Liver (tissue), 9 donors: Measurements from ENCODE around the gene ARID3C. TPM values are rescaled to one million over a fixed set of nuclear protein-coding genes. Genes with fewer than 3 reads are reported as not detected.
"Not testable (repeated sequence)": the region's sequence is repeated elsewhere in the genome, so short reads cannot be mapped to it uniquely, and the experiment has no call there.

ENCODE experiments used
- DNase-seq: peaks from one replicate; pipeline ENCODE4 v3.0.0-alpha.2; 2017; ENCODE audit warnings: low spot score
- H3K27ac ChIP-seq, 2 donors: one replicate each; pipeline ENCODE4 v1.7.0; 2013; ENCODE audit warnings: inconsistent platforms in 2 of 2, low read length in 2 of 2, control low read depth in 1 of 2, low read depth in 1 of 2, mild to moderate bottlenecking in 1 of 2
- H3K27me3 ChIP-seq, 4 donors: one replicate each; pipeline versions ENCODE4 v1.6.1 to v1.7.0; 2013; ENCODE audit warnings: low read length in 3 of 4, inconsistent platforms in 1 of 4, mild to moderate bottlenecking in 1 of 4, moderate library complexity in 1 of 4; ENCODE audit not compliant: control insufficient read depth in 4 of 4, insufficient read depth in 4 of 4
- H3K36me3 ChIP-seq, 4 donors: one replicate each; pipeline versions ENCODE4 v1.6.1 to v1.7.0; 2013; ENCODE audit warnings: low read length in 3 of 4, mild to moderate bottlenecking in 3 of 4, low read depth in 1 of 4, moderate library complexity in 1 of 4; ENCODE audit not compliant: control insufficient read depth in 4 of 4, insufficient read depth in 3 of 4
- H3K4me1 ChIP-seq, 4 donors: one replicate each; pipeline versions ENCODE4 v1.6.1 to v1.7.0; 2013; ENCODE audit warnings: low read length in 3 of 4, mild to moderate bottlenecking in 3 of 4, moderate library complexity in 1 of 4; ENCODE audit not compliant: control insufficient read depth in 4 of 4, insufficient read depth in 4 of 4
- H3K4me3 ChIP-seq, 3 donors: one replicate each; pipeline versions ENCODE4 v1.6.1 to v1.7.0; 2013; ENCODE audit warnings: low read length in 3 of 3, control low read depth in 1 of 3, low read depth in 1 of 3, mild to moderate bottlenecking in 1 of 3
- H3K9ac ChIP-seq, 2 donors: one replicate each; pipeline ENCODE4 v1.7.0; 2013; ENCODE audit warnings: low read length in 2 of 2, mild to moderate bottlenecking in 2 of 2, moderate library complexity in 2 of 2, control low read depth in 1 of 2, low read depth in 1 of 2
- H3K9me3 ChIP-seq, 4 donors: one replicate each; pipeline versions ENCODE4 v1.6.1 to v1.7.0; 2013; ENCODE audit warnings: low read length in 3 of 4; ENCODE audit not compliant: control insufficient read depth in 4 of 4
- EGR1 ChIP-seq, 2 donors: IDR thresholded peaks; 2 replicates each; pipeline ENCODE4 v1.6.1; 2016 to 2018; ENCODE audit warnings: antibody characterized with exemption in 2 of 2, low read depth in 2 of 2
- FOXA1 ChIP-seq: IDR thresholded peaks from 2 replicates; pipeline ENCODE4 v1.6.1; 2016; ENCODE audit warnings: antibody characterized with exemption
- FOXA2 ChIP-seq: IDR thresholded peaks from 2 replicates; pipeline ENCODE4 v1.6.1; 2016; ENCODE audit warnings: antibody characterized with exemption
- GABPA ChIP-seq, 2 donors: IDR thresholded peaks in 1 of 2; conservative IDR thresholded peaks in 1 of 2; 2 replicates each; pipeline ENCODE4 v1.6.1; 2016; ENCODE audit warnings: antibody characterized with exemption in 2 of 2, mild to moderate bottlenecking in 1 of 2, moderate library complexity in 1 of 2
- HNF4A ChIP-seq, 2 donors: conservative IDR thresholded peaks; 2 replicates each; pipeline ENCODE4 v1.6.1; 2016; ENCODE audit warnings: antibody characterized with exemption in 2 of 2, mild to moderate bottlenecking in 2 of 2
- JUND ChIP-seq, 2 donors: IDR thresholded peaks; 2 replicates each; pipeline ENCODE4 v1.6.1; 2016; ENCODE audit warnings: antibody characterized with exemption in 2 of 2
- NR2F2 ChIP-seq: IDR thresholded peaks from 2 replicates; pipeline ENCODE4 v1.6.1; 2016; ENCODE audit warnings: antibody characterized with exemption
- RAD21 ChIP-seq, 2 donors: IDR thresholded peaks; 2 replicates each; pipeline ENCODE4 v1.6.1; 2016; ENCODE audit warnings: antibody characterized with exemption in 2 of 2, mild to moderate bottlenecking in 2 of 2
- RXRA ChIP-seq, 2 donors: IDR thresholded peaks; 2 replicates each; pipeline ENCODE4 v1.6.1; 2017 to 2018; ENCODE audit warnings: antibody characterized with exemption in 2 of 2, mild to moderate bottlenecking in 1 of 2
- SP1 ChIP-seq: IDR thresholded peaks from 2 replicates; pipeline ENCODE4 v1.6.1; 2018; ENCODE audit warnings: antibody characterized with exemption, mild to moderate bottlenecking
- TAF1 ChIP-seq: conservative IDR thresholded peaks from 2 replicates; pipeline ENCODE4 v1.6.1; 2016; ENCODE audit warnings: antibody characterized with exemption, mild to moderate bottlenecking
- YY1 ChIP-seq: IDR thresholded peaks from 2 replicates; pipeline ENCODE4 v1.6.1; 2016; ENCODE audit warnings: antibody characterized with exemption, mild to moderate bottlenecking
- WGBS: extraction: QIAGEN DNeasy Blood & Tissue Kit; methylation state at CpG from one replicate; pipeline ENCODE4 v1.1.7; 2013; 5-methylcytosine and 5-hydroxymethylcytosine counted together
- polyA plus RNA-seq, 2 donors: library from polyadenylated mRNA; stranded (reverse) in 1 of 2; unstranded in 1 of 2; fragments of 200-250 nt in 1 of 2; fragments of >200 nt in 1 of 2; fragmentation: Nextera tagmentation in 1 of 2; extraction: Ambion mirVana in 1 of 2; gene quantifications; one replicate each; pipeline versions ENCODE4 v1.2.1 to v1.2.3, GENCODE V29; 2013 to 2015
- total RNA-seq, 2 donors: library from RNA; depleted of rRNA; stranded (reverse); fragments of >200 nt; gene quantifications; one replicate each; pipeline ENCODE4 v1.2.3, GENCODE V29; 2014
- TF ChIP-seq, protein P1 (sequence below): fragments of 150-350 bp; IDR thresholded peaks from 2 replicates; pipeline ENCODE4 v1.5.1; 2017; ENCODE audit warnings: improper control_type of control experiment, low read depth, low read length; ENCODE audit not compliant: missing input control
- TF ChIP-seq, protein P2 (sequence below): IDR thresholded peaks from 2 replicates; pipeline ENCODE4 v1.6.1; 2016; ENCODE audit warnings: antibody characterized with exemption
- TF ChIP-seq, protein P3 (sequence below): IDR thresholded peaks from 2 replicates; pipeline ENCODE4 v1.6.1; 2016; ENCODE audit warnings: antibody characterized with exemption, mild to moderate bottlenecking
- donor health status: healthy.
- donor health status: healthy.
- donor health status: healthy.
- donor health status: healthy.
- donor health status: healthy.

The ARID3C gene
- total and polyA plus RNA-seq, 4 donors: 0.58 to 2.6 (median 1.7) TPM

DNA sequence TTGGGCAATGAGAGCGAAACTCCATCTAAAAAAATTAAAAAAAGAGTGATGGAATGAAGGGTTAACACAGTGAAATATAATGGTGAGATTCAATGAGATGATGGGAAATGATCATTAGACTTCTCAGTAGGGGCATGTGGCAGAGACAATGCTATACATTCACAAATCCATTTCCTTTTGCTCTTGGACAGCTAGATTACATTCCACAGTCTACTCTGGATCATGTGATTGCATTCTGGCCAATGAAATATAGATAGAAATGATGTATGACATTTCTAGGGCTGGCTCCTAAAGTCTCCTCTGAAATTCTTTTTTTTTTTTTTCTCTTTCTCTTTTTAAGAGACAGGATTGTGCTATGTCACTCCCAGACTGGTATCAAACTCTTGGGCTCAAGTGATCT, 13.8 kb upstream of the ARID3C start:
- DNase-seq: no peak
- WGBS: 98% methylated on average over 1 of the region's 1 CpG
- H3K4me3 ChIP-seq: no peak overlapping the region
- H3K27me3 ChIP-seq: no peaks in the 10 kb centered on the region
- H3K36me3 ChIP-seq: no peaks in the 10 kb centered on the region
- H3K9ac ChIP-seq: no peak overlapping the region
- TF ChIP-seq RXRA (IDR thresholded peaks at IDR 0.05): no peak
- TF ChIP-seq TAF1: no peak
- TF ChIP-seq NR2F2: no peak
- no peak for TF ChIP-seq RAD21 (IDR thresholded peaks at IDR 0.05)
- no peak for TF ChIP-seq EGR1 (IDR thresholded peaks at IDR 0.05; ENCODE audit: low read depth in 2 of 2)
- TF ChIP-seq FOXA2: no peak
- H3K27ac ChIP-seq: no peak overlapping the region
- H3K9me3 ChIP-seq: no peaks in the 10 kb centered on the region
- H3K4me1 ChIP-seq: peaks cover 18 to 54% (median 44%) of the 10 kb centered on the region in 4 donors

DNA sequence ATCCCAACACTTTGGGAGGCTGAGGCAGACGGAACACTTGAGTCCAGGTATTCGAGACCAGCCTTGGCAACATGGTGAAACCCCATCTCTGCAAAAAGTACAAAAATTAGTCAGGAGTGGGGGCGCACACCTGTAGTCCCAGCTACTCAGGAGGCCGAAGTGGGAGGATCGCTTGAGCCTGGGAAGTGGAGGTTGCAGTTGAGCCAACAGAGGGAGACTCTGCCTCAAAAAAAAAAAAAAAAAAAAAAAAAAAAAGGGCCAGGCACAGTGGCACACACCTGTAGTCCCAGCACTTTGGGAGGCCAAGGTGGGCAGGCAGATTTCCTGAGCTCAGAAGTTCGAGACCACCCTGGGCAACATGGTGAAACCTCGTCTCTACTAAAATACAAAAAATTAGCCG, 10.5 kb upstream of the ARID3C start:
- not testable (repeated sequence) for H3K36me3 ChIP-seq, H3K9me3 ChIP-seq, H3K9ac ChIP-seq, H3K27ac ChIP-seq, DNase-seq, H3K27me3 ChIP-seq, H3K4me3 ChIP-seq
- WGBS: 90% methylated on average over 8 of the region's 8 CpGs
- H3K4me1 ChIP-seq: peaks cover 14 to 48% (median 42%) of the 10 kb centered on the region in 4 donors

DNA sequence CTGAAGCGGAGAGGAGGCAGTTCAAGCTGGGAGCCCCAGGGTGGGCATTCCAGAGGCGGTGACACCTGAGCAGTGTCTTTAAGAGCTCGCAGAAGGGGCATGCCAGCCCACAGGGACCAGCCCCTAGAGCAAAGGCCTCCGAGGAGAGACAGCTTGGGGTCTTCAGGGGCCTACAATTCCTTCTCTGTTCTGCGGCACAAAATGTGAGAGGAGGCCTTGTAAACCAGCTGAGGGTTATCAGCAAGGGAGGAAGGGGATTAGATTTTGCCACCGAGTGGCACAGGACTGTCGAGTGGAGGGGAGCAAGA, 9.2 kb upstream of the ARID3C start:
- 11% methylated on average over 7 of the region's 7 CpGs for WGBS
- Histone ChIP-seq H3K4me1 (peaks cover 12 to 53% (median 49%) of the 10 kb centered on the region in 4 donors), H3K4me3 (peak overlapping the region; percentile 73 to 85 (median 77)), H3K36me3 (peaks cover 0 to 4% (median 2%) of the 10 kb centered on the region in 4 donors), H3K9me3 (no peaks in the 10 kb centered on the region), H3K9ac (peak overlapping the region; percentile 57 to 87), H3K27ac (peak overlapping the region; percentile 80 to 86), H3K27me3 (no peaks in the 10 kb centered on the region)
- DNase-seq: no peak
- no peak for TF ChIP-seq RAD21 (IDR thresholded peaks at IDR 0.05)
- TF ChIP-seq HNF4A (conservative IDR thresholded peaks at IDR 0.05): no peak
- peak; percentile 32 for TF ChIP-seq TAF1

DNA sequence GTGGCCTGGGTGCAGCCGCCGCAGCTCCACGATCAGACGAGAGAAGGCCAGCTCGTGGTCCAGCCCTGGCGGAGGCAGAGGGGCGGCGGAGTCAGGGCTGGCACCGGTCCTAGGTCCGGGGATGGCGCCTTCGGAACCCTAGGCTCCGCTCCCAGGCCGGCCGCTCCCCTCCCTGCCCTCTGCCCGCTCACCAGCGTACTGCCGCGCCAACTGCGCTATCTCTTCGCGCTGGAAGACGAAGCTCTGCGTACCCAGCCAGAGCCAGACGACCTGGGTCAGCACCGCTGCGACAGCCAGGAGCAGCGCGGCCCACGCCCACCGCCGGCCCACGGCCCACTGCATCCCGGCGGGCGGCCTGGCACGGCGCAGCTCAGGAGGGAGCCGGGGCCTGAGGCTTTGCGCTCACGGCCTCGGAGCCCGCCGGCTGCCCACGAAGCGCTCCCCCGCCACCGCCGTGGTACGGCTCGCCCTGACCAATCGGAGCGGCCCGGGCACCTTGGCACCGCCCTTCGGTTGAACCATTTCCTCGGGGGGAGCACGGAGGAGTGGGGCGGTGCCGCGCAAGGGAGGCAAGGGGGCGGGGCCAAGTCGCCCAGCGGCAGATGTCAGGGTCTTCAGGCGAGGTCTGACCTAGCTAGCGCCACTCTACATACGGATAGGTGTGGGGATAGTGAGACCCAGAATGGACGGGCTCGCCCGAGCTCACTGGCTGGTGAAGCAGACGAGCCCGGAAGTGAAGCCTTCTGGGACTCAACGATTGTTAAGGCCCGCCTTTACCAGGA, 8.7 kb upstream of the ARID3C start, which contains the start of gene SIGMAR1:
Gene SIGMAR1, minus strand, starts transcription at position 432 of the 782 bp plus-strand sequence. Its CDS starts 90 bp downstream, at position 342.
- Histone ChIP-seq H3K36me3 (peaks cover 0 to 4% (median 2%) of the 10 kb centered on the region in 4 donors), H3K27me3 (no peaks in the 10 kb centered on the region), H3K27ac (peak within 1 kb of the TSS; percentile 80 to 86), H3K4me1 (peaks cover 12 to 56% (median 53%) of the 10 kb centered on the region in 4 donors), H3K4me3 (peak within 1 kb of the TSS; percentile 73 to 85 (median 77)), H3K9ac (peak within 1 kb of the TSS; percentile 57 to 87), H3K9me3 (no peaks in the 10 kb centered on the region)
- under 1% methylated on average over 74 of the region's 74 CpGs for WGBS
- peak; percentile 95 for DNase-seq
- TF ChIP-seq, protein P1, sequence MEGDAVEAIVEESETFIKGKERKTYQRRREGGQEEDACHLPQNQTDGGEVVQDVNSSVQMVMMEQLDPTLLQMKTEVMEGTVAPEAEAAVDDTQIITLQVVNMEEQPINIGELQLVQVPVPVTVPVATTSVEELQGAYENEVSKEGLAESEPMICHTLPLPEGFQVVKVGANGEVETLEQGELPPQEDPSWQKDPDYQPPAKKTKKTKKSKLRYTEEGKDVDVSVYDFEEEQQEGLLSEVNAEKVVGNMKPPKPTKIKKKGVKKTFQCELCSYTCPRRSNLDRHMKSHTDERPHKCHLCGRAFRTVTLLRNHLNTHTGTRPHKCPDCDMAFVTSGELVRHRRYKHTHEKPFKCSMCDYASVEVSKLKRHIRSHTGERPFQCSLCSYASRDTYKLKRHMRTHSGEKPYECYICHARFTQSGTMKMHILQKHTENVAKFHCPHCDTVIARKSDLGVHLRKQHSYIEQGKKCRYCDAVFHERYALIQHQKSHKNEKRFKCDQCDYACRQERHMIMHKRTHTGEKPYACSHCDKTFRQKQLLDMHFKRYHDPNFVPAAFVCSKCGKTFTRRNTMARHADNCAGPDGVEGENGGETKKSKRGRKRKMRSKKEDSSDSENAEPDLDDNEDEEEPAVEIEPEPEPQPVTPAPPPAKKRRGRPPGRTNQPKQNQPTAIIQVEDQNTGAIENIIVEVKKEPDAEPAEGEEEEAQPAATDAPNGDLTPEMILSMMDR: no peak
- TF ChIP-seq FOXA1 (no peak), YY1 (peak; percentile 58), SP1 (peak; percentile 70), JUND (IDR thresholded peaks at IDR 0.05) (no peak), GABPA (IDR thresholded peaks at IDR 0.05 in 1 of 2, conservative IDR thresholded peaks at IDR 0.05 in 1 of 2) (peak in 1 of 2 donors; percentile 39), RAD21 (IDR thresholded peaks at IDR 0.05) (peak in 1 of 2 donors; percentile 3), HNF4A (conservative IDR thresholded peaks at IDR 0.05) (peak; percentile 8 to 15)
- TF ChIP-seq, protein P2, sequence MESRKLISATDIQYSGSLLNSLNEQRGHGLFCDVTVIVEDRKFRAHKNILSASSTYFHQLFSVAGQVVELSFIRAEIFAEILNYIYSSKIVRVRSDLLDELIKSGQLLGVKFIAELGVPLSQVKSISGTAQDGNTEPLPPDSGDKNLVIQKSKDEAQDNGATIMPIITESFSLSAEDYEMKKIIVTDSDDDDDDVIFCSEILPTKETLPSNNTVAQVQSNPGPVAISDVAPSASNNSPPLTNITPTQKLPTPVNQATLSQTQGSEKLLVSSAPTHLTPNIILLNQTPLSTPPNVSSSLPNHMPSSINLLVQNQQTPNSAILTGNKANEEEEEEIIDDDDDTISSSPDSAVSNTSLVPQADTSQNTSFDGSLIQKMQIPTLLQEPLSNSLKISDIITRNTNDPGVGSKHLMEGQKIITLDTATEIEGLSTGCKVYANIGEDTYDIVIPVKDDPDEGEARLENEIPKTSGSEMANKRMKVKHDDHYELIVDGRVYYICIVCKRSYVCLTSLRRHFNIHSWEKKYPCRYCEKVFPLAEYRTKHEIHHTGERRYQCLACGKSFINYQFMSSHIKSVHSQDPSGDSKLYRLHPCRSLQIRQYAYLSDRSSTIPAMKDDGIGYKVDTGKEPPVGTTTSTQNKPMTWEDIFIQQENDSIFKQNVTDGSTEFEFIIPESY: no peak
- TF ChIP-seq, protein P3, sequence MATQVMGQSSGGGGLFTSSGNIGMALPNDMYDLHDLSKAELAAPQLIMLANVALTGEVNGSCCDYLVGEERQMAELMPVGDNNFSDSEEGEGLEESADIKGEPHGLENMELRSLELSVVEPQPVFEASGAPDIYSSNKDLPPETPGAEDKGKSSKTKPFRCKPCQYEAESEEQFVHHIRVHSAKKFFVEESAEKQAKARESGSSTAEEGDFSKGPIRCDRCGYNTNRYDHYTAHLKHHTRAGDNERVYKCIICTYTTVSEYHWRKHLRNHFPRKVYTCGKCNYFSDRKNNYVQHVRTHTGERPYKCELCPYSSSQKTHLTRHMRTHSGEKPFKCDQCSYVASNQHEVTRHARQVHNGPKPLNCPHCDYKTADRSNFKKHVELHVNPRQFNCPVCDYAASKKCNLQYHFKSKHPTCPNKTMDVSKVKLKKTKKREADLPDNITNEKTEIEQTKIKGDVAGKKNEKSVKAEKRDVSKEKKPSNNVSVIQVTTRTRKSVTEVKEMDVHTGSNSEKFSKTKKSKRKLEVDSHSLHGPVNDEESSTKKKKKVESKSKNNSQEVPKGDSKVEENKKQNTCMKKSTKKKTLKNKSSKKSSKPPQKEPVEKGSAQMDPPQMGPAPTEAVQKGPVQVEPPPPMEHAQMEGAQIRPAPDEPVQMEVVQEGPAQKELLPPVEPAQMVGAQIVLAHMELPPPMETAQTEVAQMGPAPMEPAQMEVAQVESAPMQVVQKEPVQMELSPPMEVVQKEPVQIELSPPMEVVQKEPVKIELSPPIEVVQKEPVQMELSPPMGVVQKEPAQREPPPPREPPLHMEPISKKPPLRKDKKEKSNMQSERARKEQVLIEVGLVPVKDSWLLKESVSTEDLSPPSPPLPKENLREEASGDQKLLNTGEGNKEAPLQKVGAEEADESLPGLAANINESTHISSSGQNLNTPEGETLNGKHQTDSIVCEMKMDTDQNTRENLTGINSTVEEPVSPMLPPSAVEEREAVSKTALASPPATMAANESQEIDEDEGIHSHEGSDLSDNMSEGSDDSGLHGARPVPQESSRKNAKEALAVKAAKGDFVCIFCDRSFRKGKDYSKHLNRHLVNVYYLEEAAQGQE: peak; percentile 71
